Peyer's patch (tissue), 4 donors: ENCODE data around the gene MLH3. TPM values are rescaled to one million over a fixed set of nuclear protein-coding genes. Genes with fewer than 3 reads are reported as not detected.
"Not testable (repeated sequence)": the region's sequence is repeated elsewhere in the genome, so short reads cannot be mapped to it uniquely, and the experiment has no call there.

ENCODE experiments used
- DNase-seq, 3 donors: peaks; one replicate each; pipeline ENCODE4 v3.0.0-alpha.2; 2017 to 2019
- H3K27ac ChIP-seq, 4 donors: fragments of 200-600 bp; sonication (generic); one replicate each; pipeline ENCODE4 v1.5.1; 2016 to 2019
- H3K27me3 ChIP-seq, 2 donors: fragments of 200-600 bp; sonication (generic); one replicate each; pipeline ENCODE4 v1.5.1; 2019
- H3K36me3 ChIP-seq, 3 donors: fragments of 200-600 bp; sonication (generic); one replicate each; pipeline ENCODE4 v1.5.1; 2016 to 2019
- H3K4me1 ChIP-seq, 4 donors: fragments of 200-600 bp; sonication (generic); one replicate each; pipeline ENCODE4 v1.5.1; 2016 to 2019
- H3K4me3 ChIP-seq, 4 donors: fragments of 200-600 bp; sonication (generic); 1 replicate in 3 of 4; 2 replicates in 1 of 4; pipeline ENCODE4 v1.5.1; 2016 to 2019; ENCODE audit warnings: mild to moderate bottlenecking in 1 of 4
- H3K9me3 ChIP-seq, 4 donors: fragments of 200-600 bp; sonication (generic); one replicate each; pipeline ENCODE4 v1.5.1; 2016 to 2019; ENCODE audit warnings: mild to moderate bottlenecking in 1 of 4
- POLR2A ChIP-seq, 2 donors: fragments of 450-650 bp; IDR thresholded peaks; one replicate each; pipeline ENCODE4 v1.5.1; 2017; ENCODE audit warnings: antibody characterized with exemption in 2 of 2, mild to moderate bottlenecking in 2 of 2, moderate library complexity in 2 of 2
- total RNA-seq, 4 donors: library from RNA; depleted of rRNA; stranded (reverse); fragments of >200 nt; gene quantifications; one replicate each; pipeline ENCODE4 v1.1.0, GENCODE V29; 2016
- TF ChIP-seq, protein P1 (sequence below), 6 experiments: fragments of 450-650 bp in 4 of 6; fragments of 200-600 bp in 2 of 6; sonication (generic) in 1 of 6; IDR thresholded peaks; one replicate each; pipeline ENCODE4 v1.5.1; 2017 to 2019; ENCODE audit warnings: antibody characterized with exemption in 6 of 6, mild to moderate bottlenecking in 3 of 6, moderate library complexity in 1 of 6

MLH3 gene
- total RNA-seq, 4 donors from 2014 or later = 40.6 to 57.0 (median 48.5) TPM

DNA sequence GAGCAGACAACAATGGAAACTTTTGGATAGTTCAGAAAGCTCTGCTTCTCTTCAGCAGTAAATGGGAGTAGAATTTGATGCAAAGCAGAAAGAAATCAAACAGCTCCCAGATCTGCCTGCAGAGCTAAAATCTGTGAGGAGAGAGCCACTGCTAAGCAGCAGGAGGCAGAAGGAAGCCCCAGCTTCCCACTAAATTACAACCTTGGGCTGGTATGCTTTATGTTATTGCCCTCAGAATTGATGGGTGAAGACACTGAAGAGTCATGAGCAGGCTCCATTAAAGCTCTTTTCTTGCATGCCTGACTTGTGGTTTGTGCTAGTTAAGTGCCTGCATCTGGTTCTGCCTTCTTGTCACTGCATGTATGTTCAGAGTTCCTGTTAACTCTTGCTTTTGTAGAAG lies 26.5 kb upstream of the MLH3 start:
- peaks cover 0 to 15% (median 0%) of the 10 kb centered on the region in 3 donors for H3K36me3 ChIP-seq
- H3K27ac ChIP-seq = no peak overlapping the region
- no peak overlapping the region for H3K4me3 ChIP-seq
- DNase-seq = no peak
- no peaks in the 10 kb centered on the region for H3K4me1 ChIP-seq
- no peaks in the 10 kb centered on the region for H3K27me3 ChIP-seq
- no peaks in the 10 kb centered on the region for H3K9me3 ChIP-seq
- TF ChIP-seq POLR2A (IDR thresholded peaks at IDR 0.05) = no peak
- TF ChIP-seq, protein P1, sequence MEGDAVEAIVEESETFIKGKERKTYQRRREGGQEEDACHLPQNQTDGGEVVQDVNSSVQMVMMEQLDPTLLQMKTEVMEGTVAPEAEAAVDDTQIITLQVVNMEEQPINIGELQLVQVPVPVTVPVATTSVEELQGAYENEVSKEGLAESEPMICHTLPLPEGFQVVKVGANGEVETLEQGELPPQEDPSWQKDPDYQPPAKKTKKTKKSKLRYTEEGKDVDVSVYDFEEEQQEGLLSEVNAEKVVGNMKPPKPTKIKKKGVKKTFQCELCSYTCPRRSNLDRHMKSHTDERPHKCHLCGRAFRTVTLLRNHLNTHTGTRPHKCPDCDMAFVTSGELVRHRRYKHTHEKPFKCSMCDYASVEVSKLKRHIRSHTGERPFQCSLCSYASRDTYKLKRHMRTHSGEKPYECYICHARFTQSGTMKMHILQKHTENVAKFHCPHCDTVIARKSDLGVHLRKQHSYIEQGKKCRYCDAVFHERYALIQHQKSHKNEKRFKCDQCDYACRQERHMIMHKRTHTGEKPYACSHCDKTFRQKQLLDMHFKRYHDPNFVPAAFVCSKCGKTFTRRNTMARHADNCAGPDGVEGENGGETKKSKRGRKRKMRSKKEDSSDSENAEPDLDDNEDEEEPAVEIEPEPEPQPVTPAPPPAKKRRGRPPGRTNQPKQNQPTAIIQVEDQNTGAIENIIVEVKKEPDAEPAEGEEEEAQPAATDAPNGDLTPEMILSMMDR (IDR thresholded peaks at IDR 0.05) = no peak

DNA sequence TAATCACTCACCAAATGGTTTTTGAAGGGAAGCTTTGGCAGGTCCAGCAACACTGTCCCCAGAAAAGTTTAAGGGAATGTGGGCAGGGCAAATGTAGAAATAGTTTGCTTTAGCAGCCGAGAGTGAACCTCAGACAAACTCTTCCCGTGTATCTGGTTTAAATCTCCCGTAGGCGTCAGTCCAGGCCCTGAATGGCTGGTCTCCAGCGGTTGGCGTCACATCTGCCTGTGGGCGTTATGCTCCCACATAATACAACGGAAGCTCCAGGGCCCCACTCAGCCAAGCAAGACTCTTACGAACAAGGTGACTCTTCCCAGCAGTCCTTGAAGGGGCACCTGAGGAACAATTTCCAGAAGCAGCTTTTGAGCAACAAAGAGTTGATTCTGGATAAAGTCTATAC lies 19.1 kb upstream of the MLH3 start:
- DNase-seq = no peak
- no peaks in the 10 kb centered on the region for H3K9me3 ChIP-seq
- no peaks in the 10 kb centered on the region for H3K27me3 ChIP-seq
- peak overlapping the region in 1 of 4 donors; percentile 62 for H3K4me3 ChIP-seq
- H3K36me3 ChIP-seq = no peaks in the 10 kb centered on the region
- H3K27ac ChIP-seq = peak overlapping the region in 3 of 4 donors; percentile 71 to 95 (median 93)
- TF ChIP-seq, protein P1 (IDR thresholded peaks at IDR 0.05) = no peak
- no peak for TF ChIP-seq POLR2A (IDR thresholded peaks at IDR 0.05)
- H3K4me1 ChIP-seq = peaks cover 0 to 17% (median 0%) of the 10 kb centered on the region in 4 donors

DNA sequence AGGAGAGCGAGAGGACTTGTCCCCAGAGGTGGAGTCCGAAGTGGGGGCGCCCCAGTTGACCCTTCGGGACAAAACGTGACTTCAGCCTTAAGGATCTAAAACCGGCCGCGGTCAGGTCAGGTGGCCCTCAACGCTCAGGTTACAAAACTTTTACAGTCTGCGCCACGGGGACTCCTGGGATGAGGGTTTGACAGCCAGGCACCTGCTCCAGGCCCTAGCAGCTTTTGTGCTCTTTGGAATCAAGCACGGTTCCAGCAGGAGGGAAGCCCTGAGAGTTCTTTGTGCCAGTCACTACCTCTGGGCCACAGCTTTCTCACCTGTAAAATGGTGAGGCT lies 18.5 kb upstream of the MLH3 start:
- Histone ChIP-seq H3K27me3 (no peaks in the 10 kb centered on the region), H3K4me3 (peak overlapping the region; percentile 42 to 62 (median 56)), H3K4me1 (peaks cover 0 to 17% (median 0%) of the 10 kb centered on the region in 4 donors), H3K36me3 (no peaks in the 10 kb centered on the region), H3K9me3 (no peaks in the 10 kb centered on the region), H3K27ac (peak overlapping the region; percentile 71 to 95 (median 86))
- DNase-seq = no peak
- TF ChIP-seq, protein P1 (IDR thresholded peaks at IDR 0.05) = no peak
- TF ChIP-seq POLR2A (IDR thresholded peaks at IDR 0.05) = no peak

DNA sequence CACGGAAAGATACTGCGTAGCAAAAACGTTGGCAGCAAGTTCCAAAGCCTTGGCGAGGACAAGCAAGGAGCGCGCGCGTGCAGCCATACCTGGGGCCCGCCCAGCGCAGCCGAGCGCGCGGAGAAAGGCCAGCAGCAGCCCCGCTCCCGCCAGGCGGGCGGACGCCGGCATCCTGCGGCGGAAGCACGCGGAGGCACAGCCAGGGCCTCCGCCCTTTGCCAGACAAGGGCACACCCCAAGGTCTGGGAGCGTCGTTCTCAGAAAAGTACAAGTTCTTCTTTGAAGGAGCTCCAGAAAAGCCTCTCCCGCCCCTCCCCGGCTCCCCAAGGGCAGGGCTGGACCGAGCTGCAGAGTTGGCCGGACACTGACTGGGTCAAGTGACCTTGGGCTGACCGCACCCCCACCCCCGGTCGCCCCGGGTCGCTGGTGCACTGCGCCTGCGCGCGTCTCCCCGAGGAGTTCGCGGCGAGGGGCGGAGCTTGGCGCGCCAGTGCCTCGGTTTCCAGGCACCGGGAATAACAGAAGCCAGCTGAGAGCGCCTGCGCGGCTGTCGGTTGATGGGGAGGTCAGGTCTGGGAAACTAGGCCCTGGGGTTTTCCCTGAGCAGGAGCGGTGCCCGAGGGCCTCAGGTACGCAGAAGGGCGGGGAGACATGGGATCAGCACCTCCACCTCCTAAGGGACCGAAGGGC lies 18.0 kb upstream of the MLH3 start, which contains the start of gene ZC2HC1C:
ZC2HC1C (plus strand) TSS at position 521 of the 690 bp plus-strand sequence. CDS start 933 bp downstream, outside the sequence.
- H3K27me3 ChIP-seq = no peaks in the 10 kb centered on the region
- peak; percentile 74 to 98 (median 95) for DNase-seq

DNA sequence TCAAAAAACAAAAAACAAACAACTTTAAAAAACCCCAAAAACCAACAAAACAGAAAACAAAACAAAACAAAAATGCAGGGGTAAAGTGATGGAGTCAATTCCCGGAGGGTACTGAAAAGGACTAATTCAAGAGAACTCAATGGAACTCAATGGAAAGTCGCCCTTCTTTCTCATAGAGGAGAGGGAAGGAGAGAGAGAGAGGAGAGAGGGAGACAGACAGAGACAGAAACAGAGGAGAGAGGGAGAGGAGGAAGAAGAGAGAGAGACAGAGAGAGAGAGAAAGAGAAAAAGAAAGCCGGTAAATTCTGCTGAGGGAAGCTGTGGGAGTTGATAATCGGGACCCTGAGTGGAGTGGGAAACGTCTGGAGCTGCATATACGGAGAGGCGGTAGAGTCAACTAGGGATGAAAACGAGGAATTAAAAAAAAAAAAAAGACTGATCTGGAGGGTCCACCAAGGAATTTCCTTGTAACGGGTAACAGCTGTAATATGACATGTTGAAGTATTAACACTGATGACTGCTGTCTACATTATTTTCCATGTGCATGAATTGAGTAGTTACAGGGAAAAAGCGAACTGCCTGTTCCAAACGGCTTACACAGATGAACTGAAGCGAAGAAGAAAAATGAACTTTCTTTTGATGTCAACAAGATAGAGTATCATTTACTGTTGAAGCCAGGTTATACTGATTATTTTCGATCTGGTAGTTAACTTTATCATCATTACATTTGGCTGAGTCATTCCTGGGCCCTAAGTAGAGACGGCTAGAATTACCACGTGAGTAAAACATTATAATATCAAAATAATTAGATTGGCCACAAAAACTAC lies 17.2 kb upstream of the MLH3 start:
- Histone ChIP-seq H3K27me3 (no peaks in the 10 kb centered on the region), H3K9me3 (no peaks in the 10 kb centered on the region), H3K27ac (peak overlapping the region; percentile 71 to 95 (median 86)), H3K36me3 (no peaks in the 10 kb centered on the region), H3K4me1 (peaks cover 0 to 17% (median under 1%) of the 10 kb centered on the region in 4 donors), H3K4me3 (peak overlapping the region; percentile 42 to 62 (median 56))
- TF ChIP-seq, protein P1 (IDR thresholded peaks at IDR 0.05) = no peak
- no peak for TF ChIP-seq POLR2A (IDR thresholded peaks at IDR 0.05)
- no peak for DNase-seq

More for the DNA sequence above, 18.0 kb upstream of the MLH3 start, which contains the start of gene ZC2HC1C:
- H3K9me3 ChIP-seq = no peaks in the 10 kb centered on the region
- peak within 1 kb of the TSS; percentile 71 to 95 (median 86) for H3K27ac ChIP-seq
- H3K4me1 ChIP-seq = peaks cover 0 to 17% (median 0%) of the 10 kb centered on the region in 4 donors
- peak; percentile 38 to 44 for TF ChIP-seq POLR2A (IDR thresholded peaks at IDR 0.05)
- TF ChIP-seq, protein P1 (IDR thresholded peaks at IDR 0.05) = no peak
- no peaks in the 10 kb centered on the region for H3K36me3 ChIP-seq
- peak within 1 kb of the TSS; percentile 42 to 62 (median 56) for H3K4me3 ChIP-seq

DNA sequence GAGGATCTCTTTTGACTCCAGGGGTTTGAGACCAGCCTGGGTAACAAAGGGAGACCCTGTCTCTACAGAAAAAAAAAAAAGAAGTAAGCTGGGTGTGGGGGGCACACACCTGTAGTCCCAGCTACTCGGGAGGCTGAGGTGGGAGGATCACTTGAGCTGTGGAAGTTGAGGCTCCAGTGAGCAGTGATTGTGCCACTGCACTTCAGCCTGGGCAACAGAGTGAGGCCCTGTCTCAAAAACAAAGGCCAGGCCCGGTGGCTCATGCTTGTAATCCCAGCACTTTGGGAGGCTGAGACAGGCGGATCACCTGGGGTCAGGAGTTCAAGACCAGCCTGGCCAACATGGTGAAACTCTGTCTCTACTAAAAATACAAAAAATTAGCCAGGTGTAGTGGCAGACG lies 16.5 kb upstream of the MLH3 start:
- not testable (repeated sequence) for DNase-seq, H3K9me3 ChIP-seq, H3K27me3 ChIP-seq, H3K36me3 ChIP-seq
- peaks cover 0 to 24% (median 2%) of the 10 kb centered on the region in 4 donors for H3K4me1 ChIP-seq
- peak overlapping the region in 3 of 4 donors; percentile 71 to 95 (median 93) for H3K27ac ChIP-seq
- H3K4me3 ChIP-seq = peak overlapping the region in 2 of 4 donors; percentile 54 to 62
